ENCODE measurements around the gene UTP11. TPM values are rescaled to one million over a fixed set of nuclear protein-coding genes. Genes with fewer than 3 reads are reported as not detected.
"Not testable (repeated sequence)": the region's sequence is repeated elsewhere in the genome, so short reads cannot be mapped to it uniquely, and the experiment has no call there.

The UTP11 gene
- total RNA-seq: 29.1 TPM
- long read RNA-seq, transcript UTP11-201 (8 exons, 2,019 nt): major isoform, 35 of 41 reads
- long read RNA-seq, partial matches to known transcripts: 1 of 41 reads
- long read RNA-seq, other reads (novel, unspliced or antisense): 4 of 41 reads

DNA sequence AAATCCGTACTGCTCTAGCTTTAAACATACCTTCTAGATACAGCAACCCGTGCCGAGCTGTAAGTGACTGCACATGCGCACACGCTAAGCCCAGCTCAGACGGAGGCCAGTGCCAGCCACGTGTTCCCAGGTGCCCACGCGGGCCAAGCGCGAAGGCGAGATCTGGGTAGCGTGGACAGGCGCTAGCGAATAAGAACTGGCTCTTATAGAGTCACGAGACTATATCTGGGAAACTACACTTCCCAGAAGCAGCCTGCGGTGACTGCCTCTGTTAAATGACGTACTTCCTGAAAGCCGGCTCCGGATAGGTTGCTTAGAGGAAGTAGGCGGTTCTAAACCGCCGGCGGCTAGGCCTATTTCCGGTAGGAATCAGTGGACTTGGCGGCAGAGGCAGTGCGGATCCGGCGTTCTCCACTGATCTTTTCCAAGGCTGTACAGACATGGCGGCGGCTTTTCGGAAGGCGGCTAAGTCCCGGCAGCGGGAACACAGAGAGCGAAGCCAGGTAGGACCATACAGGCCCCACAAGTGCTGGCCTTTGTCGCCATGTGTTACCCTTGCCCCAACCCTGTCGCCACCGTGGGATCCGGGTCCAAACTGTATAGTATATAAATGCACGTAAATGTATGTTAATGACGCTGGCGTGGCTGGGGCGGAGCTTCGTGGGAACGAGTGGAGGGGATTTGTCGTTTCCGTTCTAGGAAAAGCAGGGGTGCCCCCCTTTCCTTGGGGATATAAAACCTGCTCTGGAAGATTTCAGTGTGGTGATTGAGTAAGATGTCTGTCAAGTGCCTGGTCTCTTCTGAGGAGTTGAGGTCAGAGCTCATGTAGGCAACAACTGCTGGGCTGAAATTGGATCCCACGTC, at the start of gene UTP11:
UTP11 (plus strand) TSS at position 372 of the 864 bp plus-strand sequence; CDS start at position 441, 69 bp downstream.
- H3K27me3 ChIP-seq: no peaks in the 10 kb centered on the region
- peaks cover 22% of the 10 kb centered on the region for H3K36me3 ChIP-seq
- TF ChIP-seq CTCF (IDR thresholded peaks at IDR 0.05): no peak
- DNase-seq (peak; percentile 96), ATAC-seq (peak; percentile 98)
- peaks cover 41% of the 10 kb centered on the region for H3K4me1 ChIP-seq
- H3K4me3 ChIP-seq: peak within 1 kb of the TSS; percentile 85
- intact Hi-C loops (cut with DNase I): no loop called here
- peak within 1 kb of the TSS; percentile 97 for H3K27ac ChIP-seq
- no peaks in the 10 kb centered on the region for H3K9me3 ChIP-seq

GRCh38 chr1:37964106-37964505, 48.4 kb upstream of the UTP11 start:
- intact Hi-C loops (cut with DNase I); ATAC-seq; H3K27ac ChIP-seq; H3K9me3 ChIP-seq; H3K27me3 ChIP-seq; DNase-seq; H3K4me3 ChIP-seq; H3K4me1 ChIP-seq: not testable (repeated sequence)
- H3K36me3 ChIP-seq: peaks cover 89% of the 10 kb centered on the region

GRCh38 chr1:37965301-37965700, 47.2 kb upstream of the UTP11 start:
- Histone ChIP-seq H3K4me3 (no peak overlapping the region), H3K9me3 (no peaks in the 10 kb centered on the region), H3K27ac (no peak overlapping the region), H3K27me3 (no peaks in the 10 kb centered on the region), H3K36me3 (peaks cover 86% of the 10 kb centered on the region), H3K4me1 (no peaks in the 10 kb centered on the region)
- intact Hi-C loops (cut with DNase I): no loop called here
- DNase-seq: no peak
- no peak for TF ChIP-seq CTCF (IDR thresholded peaks at IDR 0.05)
- ATAC-seq: no peak

DNA sequence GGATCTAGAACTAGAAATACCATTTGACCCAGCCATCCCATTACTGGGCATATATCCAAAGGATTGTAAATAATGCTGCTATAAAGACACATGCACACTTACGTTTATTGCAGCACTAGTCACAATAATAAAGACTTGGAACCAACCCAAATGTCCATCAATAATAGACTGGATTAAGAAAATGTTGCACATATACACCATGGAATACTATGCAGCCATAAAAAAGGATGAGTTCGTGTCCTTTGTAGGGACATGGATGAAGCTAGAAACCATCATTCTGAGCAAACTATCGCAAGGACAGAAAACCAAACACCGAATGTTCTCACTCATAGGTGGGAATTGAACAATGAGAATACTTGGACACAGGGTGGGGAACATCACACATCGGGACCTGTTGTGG, 38.9 kb upstream of the UTP11 start:
- peaks cover 88% of the 10 kb centered on the region for H3K36me3 ChIP-seq

GRCh38 chr1:37974567-37974966, 38.0 kb upstream of the UTP11 start:
- no peak for TF ChIP-seq CTCF (IDR thresholded peaks at IDR 0.05)
- intact Hi-C loops (cut with DNase I): no loop called here

More for the DNA sequence above, 38.9 kb upstream of the UTP11 start:
- DNase-seq; H3K4me1 ChIP-seq; H3K9me3 ChIP-seq; ATAC-seq; H3K27me3 ChIP-seq; intact Hi-C loops (cut with DNase I); H3K4me3 ChIP-seq; H3K27ac ChIP-seq: not testable (repeated sequence)

DNA sequence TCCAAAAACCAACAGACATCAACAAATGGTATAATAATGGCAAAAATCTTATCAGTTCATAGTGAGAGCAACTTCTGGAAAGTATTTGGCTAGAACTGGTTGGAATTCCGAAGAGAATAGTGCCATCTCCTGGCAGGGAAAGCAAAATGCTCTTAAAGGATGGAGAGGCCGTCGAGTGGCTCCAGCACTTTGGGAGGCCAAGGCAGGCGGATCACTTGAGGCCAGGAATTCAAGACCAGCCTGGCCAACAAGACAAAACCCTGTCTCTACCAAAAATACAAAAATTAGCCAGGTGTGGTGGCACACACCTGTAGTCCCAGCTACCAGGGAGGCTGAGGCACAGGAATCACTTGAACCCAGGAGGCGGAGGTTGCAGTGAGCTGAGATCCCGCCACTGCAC, 37.5 kb upstream of the UTP11 start:
- peak; percentile 62 for TF ChIP-seq CTCF (IDR thresholded peaks at IDR 0.05)
- H3K4me1 ChIP-seq; H3K27me3 ChIP-seq; DNase-seq; H3K27ac ChIP-seq; H3K9me3 ChIP-seq; H3K4me3 ChIP-seq; intact Hi-C loops (cut with DNase I): not testable (repeated sequence)
- peak; percentile 84 for ATAC-seq
- H3K36me3 ChIP-seq: peaks cover 89% of the 10 kb centered on the region

More at GRCh38 chr1:37974567-37974966, 38.0 kb upstream of the UTP11 start:
- peaks cover 88% of the 10 kb centered on the region for H3K36me3 ChIP-seq
- no peaks in the 10 kb centered on the region for H3K4me1 ChIP-seq
- no peak overlapping the region for H3K4me3 ChIP-seq
- H3K27me3 ChIP-seq: no peaks in the 10 kb centered on the region
- no peak overlapping the region for H3K27ac ChIP-seq
- DNase-seq (no peak), ATAC-seq (no peak)
- no peaks in the 10 kb centered on the region for H3K9me3 ChIP-seq
